HG03442 (cell line): Measurements from ENCODE around the gene REG4.
"Not testable (repeated sequence)": the region's sequence is repeated elsewhere in the genome, so short reads cannot be mapped to it uniquely, and the experiment has no call there.

Experiments
- ATAC-seq: cut with Tn5 transposase; IDR thresholded peaks from one replicate; pipeline ENCODE4 v1.9.1; 2021; ENCODE audit warnings: mild to moderate bottlenecking, moderate library complexity; ENCODE audit not compliant: unreplicated experiment

The REG4 gene

DNA sequence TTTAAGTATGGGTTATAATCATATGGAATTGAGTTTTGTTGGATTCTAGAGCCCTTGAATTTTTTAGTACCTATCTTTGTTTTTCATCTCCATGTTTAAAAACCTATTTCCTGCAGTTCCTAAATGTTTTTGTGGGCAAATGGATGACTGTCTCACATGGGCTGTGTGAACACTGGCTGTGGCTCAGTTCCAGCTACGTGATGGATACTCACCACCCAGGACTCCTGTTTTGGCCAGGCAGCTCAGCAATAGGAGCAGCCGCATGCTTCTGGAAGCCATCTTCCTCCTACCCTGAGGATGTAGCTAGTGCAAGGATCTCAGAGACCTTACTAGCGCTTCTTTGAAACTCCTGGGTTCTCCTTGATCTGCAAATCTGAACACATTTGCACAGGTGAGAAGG lies 2.8 kb downstream of the REG4 start:
- no peak for ATAC-seq

DNA sequence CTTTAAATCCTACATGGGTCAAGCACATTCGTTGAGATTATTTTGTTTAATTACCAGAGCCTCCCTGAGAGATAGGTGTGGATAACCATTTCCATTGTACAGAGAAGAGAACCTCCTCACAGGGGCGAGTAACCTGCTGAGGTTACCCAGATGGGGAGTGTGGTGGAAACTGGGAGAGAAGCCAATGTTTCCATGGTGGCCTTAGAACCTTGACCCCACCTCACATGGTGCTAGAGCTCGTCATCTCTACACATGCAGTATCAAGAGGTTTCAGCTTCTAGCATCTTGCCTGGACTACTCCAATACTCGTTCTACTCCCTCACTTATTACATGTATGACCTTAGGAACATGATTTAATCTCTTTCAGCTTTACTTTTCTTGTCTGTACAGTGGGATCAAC lies 4.8 kb downstream of the REG4 start:
- ATAC-seq = no peak

DNA sequence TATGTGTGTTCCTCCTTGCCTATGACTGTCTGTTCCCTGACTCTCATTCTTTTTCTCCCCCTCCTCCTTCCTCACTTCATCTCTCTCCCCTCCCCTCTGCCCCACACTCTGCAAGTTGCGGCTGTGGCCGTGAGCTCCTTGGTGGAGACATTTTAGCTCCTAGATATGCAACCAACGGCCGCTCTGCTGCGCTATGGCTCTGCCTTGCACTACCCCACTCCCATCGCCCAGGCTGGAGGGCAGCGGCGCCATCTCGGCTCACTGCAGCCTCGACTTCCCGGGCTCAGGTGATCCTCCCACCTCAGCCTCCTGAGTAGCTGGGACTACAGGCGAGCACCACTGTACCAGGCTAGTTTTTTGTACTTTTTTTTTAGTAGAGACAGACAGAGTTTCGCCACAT lies 5.5 kb downstream of the REG4 start:
- ATAC-seq = no peak

DNA sequence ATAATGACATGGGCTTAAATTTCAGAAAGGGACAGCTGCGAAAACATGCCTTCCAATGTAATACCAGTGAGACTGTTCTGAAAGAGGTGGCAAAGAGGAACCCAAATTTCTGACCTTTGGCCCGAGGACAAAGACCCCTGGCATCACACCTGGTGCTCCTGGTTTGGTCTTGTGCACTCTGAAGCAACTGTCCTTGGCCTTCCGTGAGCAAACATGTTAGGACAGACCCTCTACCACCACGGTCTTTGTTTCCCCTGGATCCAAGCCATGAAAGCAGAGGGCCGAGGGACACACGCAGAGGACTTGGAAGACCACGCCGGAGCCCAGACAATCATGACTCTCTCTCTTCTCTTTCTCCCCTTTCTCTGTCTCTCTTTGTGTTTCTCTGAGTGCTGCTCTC lies 6.0 kb downstream of the REG4 start:
- ATAC-seq = no peak

DNA sequence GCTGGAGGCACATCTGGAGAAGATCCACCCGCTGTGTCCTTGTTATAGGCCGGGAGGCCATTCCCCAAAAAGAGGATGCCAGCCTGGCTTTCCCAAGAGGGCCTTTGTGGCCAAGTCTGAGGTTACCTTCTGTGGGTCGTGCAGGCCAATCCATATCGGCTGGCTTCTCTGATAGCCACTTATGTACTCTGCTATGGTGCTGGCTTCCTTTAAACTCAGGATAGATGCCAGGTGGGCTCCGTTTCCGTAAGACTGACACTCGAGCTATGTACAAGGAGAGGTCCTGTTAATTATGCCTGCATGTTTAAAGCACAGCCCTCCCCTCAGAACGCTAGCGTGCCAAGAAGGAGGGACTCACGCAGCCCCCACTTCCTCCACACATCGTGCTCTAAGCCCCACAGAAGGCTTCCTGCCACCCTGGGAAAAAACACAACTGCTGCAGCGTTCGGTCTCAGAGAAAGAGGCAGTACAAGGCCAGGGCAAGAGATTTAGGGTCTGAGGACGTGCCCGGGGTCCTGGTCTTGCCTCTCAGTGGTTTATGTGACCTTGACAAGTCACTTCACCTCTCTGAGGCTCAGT lies 11.6 kb downstream of the REG4 start:
- ATAC-seq = no peak

DNA sequence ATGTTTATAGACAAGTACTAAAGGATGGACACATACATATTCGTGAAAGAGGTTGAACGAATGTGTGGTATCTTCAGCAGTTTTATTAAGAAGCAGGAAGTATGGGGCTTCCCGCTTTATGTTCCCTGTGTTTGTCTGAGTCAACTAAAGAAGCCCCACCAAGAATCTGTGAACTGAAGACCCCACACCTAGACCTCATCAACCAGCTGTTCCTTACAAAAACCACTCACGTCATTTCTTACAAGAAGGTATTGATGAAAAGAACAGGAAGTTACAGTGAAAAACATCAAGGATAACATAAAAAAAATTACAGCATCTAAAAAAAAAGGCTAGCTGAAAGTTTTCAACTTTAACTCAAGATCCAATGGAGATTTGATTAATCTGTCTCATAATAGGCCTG lies 12.3 kb downstream of the REG4 start:
- no peak for ATAC-seq

DNA sequence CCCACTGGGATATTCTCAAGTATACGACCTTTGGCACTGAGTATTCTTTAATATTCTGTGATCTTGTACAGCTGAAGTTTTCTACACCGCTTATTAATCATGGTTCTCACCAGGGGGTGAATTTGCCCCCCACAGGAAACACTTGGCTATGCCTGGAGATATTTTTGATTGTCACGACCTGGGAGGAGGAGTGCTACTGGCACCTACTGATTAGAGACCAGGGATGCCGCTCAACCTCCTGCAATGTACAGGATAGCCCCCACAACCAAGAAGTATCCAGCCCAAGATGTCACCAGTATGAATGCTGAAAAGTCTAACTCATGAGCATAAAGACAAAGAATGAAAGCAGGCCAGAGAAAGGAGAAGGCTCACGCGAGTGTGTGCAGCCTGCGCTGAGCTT lies 13.7 kb downstream of the REG4 start:
- ATAC-seq = no peak

DNA sequence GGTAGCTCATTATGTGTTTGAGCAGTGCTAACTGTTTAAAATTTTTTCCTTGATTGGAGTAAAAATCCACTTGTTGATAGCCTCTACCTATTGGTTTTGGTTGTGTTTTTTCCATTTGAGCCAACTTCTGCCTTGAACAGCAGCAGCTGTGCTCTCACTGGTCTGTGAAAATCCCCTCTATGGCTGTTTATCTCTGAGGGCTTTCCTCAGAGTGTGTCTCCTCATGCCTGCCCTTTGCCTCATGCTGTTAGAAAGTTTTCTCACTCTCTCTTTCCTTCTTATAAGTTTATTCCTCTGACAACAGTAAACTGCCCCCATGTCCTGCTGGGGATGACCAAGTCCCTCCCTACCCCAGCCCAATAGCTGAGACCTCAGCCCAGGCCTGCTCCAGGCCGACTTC lies 14.1 kb downstream of the REG4 start:
- no peak for ATAC-seq

DNA sequence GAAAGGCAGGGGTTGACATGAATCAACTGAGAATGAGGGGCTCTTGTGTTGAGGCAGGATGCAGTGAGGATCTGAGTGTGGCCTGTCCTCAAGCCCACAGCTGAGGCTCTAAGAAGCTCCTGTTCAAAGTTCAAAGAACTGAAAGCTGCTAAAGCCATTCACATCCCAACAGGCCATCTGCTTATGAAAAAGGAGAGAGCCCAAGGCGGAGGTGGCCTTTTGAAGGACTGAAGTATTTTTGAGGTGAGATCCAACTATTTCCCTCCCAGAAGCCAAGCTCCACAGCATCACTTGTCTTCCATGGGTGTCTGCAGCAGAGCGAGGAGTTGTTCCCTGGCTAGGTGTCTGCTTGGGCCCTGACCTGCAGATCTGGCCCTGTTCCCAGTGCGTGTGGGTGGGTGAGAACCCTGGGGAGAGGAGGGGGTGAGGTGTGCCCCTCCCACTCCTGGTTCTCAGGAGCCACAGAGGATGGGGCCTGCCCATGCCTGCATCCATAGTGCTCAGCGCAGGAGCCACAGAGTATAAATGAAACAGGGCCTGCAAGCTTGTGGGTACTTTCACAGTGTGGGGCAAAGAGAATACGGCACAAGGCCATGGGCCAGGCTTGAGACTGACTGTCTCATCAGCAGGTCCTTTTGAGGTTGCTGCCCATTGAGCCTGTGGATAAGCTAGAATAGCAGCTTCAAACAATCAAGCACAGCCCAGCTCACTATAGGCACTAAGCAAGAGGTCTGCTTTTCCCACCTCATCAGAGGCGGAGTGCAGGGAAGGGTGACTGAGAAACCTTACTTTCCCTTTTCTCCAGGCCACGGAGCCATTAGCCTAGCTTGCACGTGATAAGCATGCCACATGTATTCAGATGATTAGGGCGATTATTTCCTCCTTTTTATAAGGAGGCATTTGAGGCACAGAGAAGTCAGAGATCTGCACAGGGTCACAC lies 15.7 kb downstream of the REG4 start:
- no peak for ATAC-seq

DNA sequence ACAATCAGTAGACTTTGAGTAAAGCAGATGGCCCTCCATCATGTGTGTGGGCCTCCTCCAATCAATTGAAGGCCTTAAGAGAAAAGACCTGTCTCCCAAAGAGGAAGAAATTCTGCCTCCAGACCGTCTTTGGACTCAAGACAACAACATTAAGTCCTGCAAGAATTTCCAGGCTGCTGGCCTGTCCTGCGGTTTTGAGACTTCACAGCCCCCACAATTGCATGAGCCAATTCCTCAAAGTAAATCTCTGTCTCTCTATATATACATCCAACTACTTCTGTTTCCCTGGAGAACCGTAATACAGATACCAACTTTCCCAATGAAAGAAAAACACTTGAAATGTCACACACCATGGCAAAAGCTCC lies 16.4 kb downstream of the REG4 start:
- ATAC-seq = no peak

DNA sequence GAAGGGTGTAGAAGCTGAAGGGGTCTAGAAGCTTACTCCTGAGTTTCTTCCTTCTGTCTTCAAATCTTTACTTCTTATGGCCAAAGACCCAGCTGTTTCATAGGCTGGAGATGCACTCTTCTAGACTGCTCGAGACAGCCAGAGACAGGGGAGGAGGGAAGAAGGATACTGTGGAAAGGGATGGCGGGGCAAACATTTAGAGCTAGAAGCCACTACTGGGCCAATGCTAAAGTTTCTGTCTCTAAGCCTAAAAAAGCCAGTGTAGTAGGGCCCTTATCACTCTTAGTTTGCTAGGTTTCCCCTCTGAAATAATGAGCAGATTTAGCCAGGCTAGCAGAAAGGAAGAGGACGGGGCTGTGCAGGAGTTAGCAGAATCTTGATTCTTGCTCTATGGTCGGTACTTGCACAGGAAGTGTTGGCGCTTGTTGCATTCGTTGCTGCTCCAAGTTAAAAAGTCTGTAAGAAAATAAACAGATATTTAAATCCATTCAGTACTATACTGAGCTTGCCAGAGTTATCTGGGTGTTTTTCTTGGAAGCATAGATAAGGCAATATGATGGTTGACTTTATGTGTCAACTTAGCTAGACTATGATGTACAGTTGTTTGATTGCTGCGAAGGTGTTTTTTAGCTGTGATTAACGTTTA lies 16.9 kb downstream of the REG4 start:
- no peak for ATAC-seq

DNA sequence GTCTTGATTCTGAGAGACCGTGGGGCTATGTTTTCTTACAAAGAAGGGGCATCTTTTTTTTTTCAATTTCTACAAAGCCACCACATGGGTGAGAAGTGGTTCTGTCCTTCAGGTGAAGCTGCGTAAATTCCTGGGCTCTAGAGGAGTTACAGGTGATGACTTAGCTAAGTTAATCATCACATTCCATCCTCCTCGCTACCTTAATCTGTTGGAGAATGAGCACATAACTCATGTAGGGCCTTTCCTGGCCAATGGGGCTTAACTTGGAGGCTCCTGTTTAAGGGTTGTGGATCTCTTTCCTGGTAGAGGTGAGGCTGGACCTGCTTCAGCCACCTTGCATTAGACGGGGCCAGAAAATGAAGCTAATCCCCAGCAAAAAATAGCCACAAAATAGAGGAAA lies 19.9 kb downstream of the REG4 start:
- ATAC-seq = no peak

DNA sequence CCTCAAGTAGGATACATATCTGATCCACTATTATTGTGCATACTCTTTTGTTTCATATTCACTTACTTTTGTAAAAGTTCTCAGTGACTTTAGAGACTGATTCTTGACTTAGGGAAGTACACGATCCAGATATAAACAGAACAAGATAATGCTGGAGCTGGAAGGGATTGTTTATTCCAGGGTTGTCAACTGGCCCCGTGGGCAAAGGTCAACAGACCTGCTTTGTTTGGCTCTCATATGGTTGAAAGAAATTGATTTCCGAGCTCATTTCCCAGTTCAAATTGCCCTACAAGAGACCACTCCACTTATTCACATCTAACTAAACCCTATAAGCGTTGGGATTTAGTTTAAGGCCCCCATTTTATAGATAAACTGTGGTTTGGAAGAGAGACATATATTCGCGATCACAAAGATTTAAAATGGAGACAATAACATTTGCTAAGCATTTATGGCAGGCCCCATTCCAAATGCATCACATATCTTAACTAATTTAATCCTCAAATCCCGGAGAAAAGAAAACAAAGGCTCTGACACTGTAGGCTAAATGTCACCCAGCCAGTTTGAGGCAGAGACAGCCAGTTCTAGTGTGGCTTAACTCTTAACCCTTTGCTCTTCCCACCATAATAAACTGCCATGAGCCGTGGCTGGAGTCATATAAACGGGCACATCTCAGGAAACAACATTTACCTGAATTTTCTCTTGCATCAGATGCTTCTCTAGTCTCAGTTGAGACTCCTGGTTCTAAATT lies 20.6 kb downstream of the REG4 start:
- no peak for ATAC-seq

DNA sequence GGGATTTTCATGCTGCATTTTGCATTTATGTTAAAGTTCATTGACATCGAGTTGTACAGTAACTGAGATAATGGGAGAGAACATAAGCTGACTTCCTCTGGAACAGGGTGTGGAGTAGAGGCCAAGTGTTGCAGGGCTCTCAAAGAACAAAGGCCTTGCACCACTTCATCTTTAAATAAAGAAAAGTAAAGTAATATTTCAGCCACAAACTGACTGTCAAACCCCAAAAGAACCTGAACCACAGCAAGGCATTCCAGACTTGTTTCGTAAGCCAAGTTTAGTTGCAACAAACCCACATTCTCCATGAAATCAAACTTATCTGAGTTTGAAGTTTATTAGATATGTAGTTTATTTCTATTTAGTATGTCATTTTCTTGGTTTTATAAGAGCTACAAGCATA lies 23.5 kb downstream of the REG4 start:
- no peak for ATAC-seq

DNA sequence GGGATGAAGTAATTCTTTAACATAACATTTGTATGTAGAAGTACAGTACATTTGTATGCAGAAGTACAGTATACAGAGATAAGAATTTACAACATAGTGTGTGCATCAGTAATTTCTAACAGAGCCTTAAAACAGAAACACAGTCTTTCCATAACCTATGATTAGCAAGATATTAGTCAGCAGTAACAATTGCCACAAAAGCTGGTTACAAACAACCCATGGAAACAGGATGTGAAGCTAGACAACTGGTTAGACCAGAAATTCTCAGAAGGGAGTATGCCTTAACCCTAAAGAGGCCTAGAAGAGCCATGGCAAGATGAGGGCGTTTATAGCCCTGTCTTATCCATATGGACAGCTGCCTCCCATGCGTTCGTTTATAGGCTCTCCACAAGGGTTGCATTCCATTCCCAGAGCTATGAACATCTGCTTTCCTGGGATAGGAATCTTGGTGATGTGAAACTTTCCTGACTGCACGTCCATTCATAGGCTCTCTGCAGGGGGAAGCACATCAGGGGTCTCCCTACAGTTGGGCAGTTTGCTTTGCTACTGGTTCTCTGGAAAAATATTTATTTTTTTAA lies 24.7 kb downstream of the REG4 start:
- ATAC-seq = not testable (repeated sequence)

DNA sequence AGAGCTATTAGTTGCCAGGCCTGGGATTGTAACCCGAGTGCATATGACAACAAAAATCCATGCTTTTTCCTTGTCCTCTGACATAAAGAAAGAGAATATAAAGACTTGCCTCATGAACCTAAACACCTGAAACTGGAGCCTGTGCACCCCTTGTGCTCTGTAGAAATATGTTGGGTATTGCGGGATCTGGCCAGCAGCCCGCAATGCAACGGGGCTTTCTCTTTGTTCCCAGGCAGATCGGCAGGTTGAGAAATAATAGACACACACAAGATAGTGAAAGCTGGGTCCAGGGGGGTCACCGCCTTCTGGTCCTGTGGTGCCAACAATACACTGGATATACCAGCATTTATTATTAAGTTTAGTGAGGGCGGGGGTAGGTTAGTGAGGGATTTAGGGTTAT lies 25.2 kb downstream of the REG4 start:
- not testable (repeated sequence) for ATAC-seq

DNA sequence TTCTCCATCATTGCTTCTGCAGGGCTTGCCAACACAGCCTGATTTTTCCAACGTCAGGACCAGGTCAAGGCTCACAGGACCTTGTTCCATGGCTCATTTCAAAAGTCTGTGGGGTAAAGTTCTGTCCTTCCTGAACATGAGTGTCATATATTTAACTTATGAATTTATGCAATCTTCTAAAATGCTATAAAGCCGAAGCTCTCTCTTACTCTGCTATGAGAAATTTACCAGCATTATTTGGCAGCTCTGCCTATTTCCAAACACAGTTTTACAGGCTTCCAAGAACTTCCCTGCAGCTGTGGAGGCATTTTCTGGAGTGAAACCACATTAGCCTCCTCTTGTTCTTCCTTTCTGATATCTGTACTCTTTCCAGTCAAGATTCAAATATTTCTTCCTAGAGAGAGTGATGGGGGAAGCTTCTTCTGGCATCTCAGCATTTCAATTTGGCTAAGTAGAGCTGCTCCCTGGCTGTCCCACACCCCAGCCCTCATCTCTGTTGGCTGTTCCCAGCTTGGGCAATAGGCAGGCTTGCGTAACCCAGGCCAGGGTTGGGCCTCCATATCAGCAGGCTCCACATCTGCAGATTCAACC lies 27.0 kb downstream of the REG4 start:
- no peak for ATAC-seq

DNA sequence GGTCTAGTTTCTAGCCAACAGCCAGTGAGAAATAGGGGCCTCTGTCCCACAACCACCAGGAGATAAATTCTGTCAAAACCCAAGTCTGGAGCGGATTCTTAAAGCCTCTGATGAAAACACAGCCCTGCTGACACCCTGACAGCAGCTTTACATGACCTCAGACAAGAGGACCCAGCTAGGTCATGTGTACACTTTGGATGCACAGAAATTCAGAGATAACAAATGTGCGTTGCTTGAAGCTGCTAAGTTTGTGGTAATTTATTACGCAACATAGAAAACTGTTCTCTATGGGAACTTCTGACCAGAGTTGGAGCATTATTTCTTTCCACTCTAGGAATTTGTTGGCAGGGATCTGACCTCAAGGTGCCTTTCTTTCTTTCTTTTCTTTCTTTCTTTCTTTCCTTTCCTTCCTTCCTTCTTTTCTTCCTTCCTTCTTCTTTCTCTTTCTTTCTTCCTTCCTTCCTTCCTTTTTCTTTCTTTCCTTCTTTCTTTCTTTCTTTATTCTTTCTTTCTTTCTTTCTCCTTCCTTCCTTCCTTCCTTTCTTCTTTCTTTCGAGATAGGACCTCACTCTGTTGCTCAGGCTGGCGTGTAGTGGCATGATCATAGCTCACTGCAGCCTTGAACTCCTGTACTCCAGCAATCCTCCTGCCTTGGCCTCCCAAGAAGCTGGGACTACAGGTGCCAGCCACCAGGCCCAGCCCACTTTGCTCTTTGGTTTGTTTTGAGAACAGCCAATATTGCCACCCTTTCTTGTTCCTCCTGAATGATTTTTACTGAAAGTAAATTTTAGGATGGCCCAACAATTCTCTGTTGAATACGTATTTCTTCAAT lies 27.7 kb downstream of the REG4 start:
- no peak for ATAC-seq

DNA sequence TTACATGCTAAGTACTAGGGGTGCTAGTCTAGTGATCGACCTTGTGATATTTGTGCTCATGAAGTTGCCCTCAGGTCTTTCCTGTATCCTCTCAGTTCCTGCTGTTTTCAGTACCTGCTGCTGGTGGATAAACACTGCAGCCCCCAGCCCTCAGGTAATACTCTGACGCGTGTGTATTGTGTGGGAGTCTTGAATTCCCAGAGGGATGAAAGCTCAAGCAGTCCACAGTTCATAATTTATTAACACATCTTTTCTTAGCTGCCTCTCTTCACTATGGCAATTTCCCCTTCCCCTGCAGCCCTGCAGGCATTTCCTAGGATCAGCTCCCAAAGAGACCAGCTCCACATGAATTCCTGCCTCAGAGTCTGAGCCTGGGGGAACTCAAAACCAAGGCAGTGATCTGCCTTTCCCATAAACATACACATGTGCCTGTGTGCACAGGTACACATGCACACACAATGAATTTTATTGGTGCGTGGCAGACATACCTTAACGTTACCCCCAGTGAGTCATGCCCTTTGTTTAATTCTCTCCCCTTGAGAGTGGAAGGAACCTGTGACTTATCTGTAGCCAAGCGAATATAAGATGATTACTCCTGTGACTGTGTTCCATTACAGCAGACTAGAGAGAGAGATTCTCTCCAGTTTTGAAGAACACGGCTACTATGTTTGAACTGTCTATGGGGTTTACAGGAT lies 28.5 kb downstream of the REG4 start:
- no peak for ATAC-seq
